ENCODE results near the gene ZNF83.
"Not testable (repeated sequence)": the region's sequence is repeated elsewhere in the genome, so short reads cannot be mapped to it uniquely, and the experiment has no call there.

Gene ZNF83

GRCh38 chr19:52640916-52641315 is 2.8 kb upstream of the ZNF83 start:
- in situ Hi-C loops (cut with MboI; ENCODE audit: low sequenced_read_pairs) = no loop called here

- in situ Hi-C loops (cut with MboI; ENCODE audit: low sequenced_read_pairs) = no loop called here
These were observed 1.8 kb upstream of the ZNF83 start for GRCh38 chr19:52639996-52640395.

GRCh38 chr19:52638601-52639000 is 446 bp upstream of the ZNF83 start:
- in situ Hi-C loops (cut with MboI; ENCODE audit: low sequenced_read_pairs) = no loop called here

GRCh38 chr19:52635786-52636570 is 2.2 kb downstream of the ZNF83 start:
- in situ Hi-C loops (cut with MboI; ENCODE audit: low sequenced_read_pairs) = no loop called here

GRCh38 chr19:52627441-52627840 is 10.7 kb downstream of the ZNF83 start:
- in situ Hi-C loops (cut with MboI; ENCODE audit: low sequenced_read_pairs) = not testable (repeated sequence)

GRCh38 chr19:52626915-52627314 is 11.2 kb downstream of the ZNF83 start:
- in situ Hi-C loops (cut with MboI; ENCODE audit: low sequenced_read_pairs) = no loop called here

GRCh38 chr19:52622261-52622660 is 15.9 kb downstream of the ZNF83 start:
- in situ Hi-C loops (cut with MboI; ENCODE audit: low sequenced_read_pairs) = no loop called here

- in situ Hi-C loops (cut with MboI; ENCODE audit: low sequenced_read_pairs) = no loop called here
These were observed 16.8 kb downstream of the ZNF83 start for GRCh38 chr19:52621376-52621775.

GRCh38 chr19:52613299-52613906 is 24.8 kb downstream of the ZNF83 start:
- in situ Hi-C loops (cut with MboI; ENCODE audit: low sequenced_read_pairs) = no loop called here

- in situ Hi-C loops (cut with MboI; ENCODE audit: low sequenced_read_pairs) = no loop called here
These were observed 34.5 kb downstream of the ZNF83 start for GRCh38 chr19:52603558-52604207.

- in situ Hi-C loops (cut with MboI; ENCODE audit: low sequenced_read_pairs) = no loop called here
These were observed 35.2 kb downstream of the ZNF83 start for GRCh38 chr19:52602941-52603340.

- in situ Hi-C loops (cut with MboI; ENCODE audit: low sequenced_read_pairs) = not testable (repeated sequence)
These were observed 36.2 kb downstream of the ZNF83 start for GRCh38 chr19:52601974-52602366.

- in situ Hi-C loops (cut with MboI; ENCODE audit: low sequenced_read_pairs) = no loop called here
These were observed 36.9 kb downstream of the ZNF83 start for GRCh38 chr19:52601025-52601973.

- in situ Hi-C loops (cut with MboI; ENCODE audit: low sequenced_read_pairs) = no loop called here
These were observed 37.5 kb downstream of the ZNF83 start for GRCh38 chr19:52600639-52601024.

GRCh38 chr19:52599241-52599640 is 38.9 kb downstream of the ZNF83 start:
- in situ Hi-C loops (cut with MboI; ENCODE audit: low sequenced_read_pairs) = no loop called here

GRCh38 chr19:52593441-52593840 is 44.7 kb downstream of the ZNF83 start:
- in situ Hi-C loops (cut with MboI; ENCODE audit: low sequenced_read_pairs) = not testable (repeated sequence)

- in situ Hi-C loops (cut with MboI; ENCODE audit: low sequenced_read_pairs) = no loop called here
These were observed 45.9 kb downstream of the ZNF83 start for GRCh38 chr19:52592301-52592700.

GRCh38 chr19:52590728-52591127 is 47.4 kb downstream of the ZNF83 start:
- in situ Hi-C loops (cut with MboI; ENCODE audit: low sequenced_read_pairs) = no loop called here

- in situ Hi-C loops (cut with MboI; ENCODE audit: low sequenced_read_pairs) = no loop called here
These were observed 52.6 kb downstream of the ZNF83 start for GRCh38 chr19:52585604-52586003.

GRCh38 chr19:52584736-52585440 is 53.3 kb downstream of the ZNF83 start:
- in situ Hi-C loops (cut with MboI; ENCODE audit: low sequenced_read_pairs) = no loop called here

Measured in HL-60/S4 treated with retinoic acid at 250 ng/mL for 4 days and 3 days (cell line).